ENCODE results near the gene SLC35D3.

The SLC35D3 gene

GRCh38 chr6:136922685-136923006, 545 bp downstream of the SLC35D3 start:
- ChIA-PET CTCF (interaction anchor here (0.5 to 1.2 kb wide), 4 partner anchors 46 to 374 kb away, joined by 3 to 4 read pairs (median 4); no protein-coding TSS in a partner anchor), POLR2A (ENCODE audit: low non-redundant PET) (no interaction called here)
- no peak for TF ChIP-seq CTCF (conservative IDR thresholded peaks at IDR 0.05; ENCODE audit: low read depth)
- H3K27ac ChIP-seq: no peak overlapping the region
- no peak for DNase-seq (ENCODE audit: low spot score)

- POLR2A ChIA-PET (ENCODE audit: low non-redundant PET): no interaction called here
- no peak for DNase-seq (ENCODE audit: low spot score)
- TF ChIP-seq CTCF (conservative IDR thresholded peaks at IDR 0.05; ENCODE audit: low read depth): no peak
- H3K27ac ChIP-seq: no peak overlapping the region
- CTCF ChIA-PET: interaction anchor here (0.5 to 1.2 kb wide), 5 partner anchors 25 to 713 kb away, joined by 3 to 8 read pairs (median 4); no protein-coding TSS in a partner anchor
Measured at GRCh38 chr6:136923116-136923953, 1.2 kb downstream of the SLC35D3 start.

GRCh38 chr6:136923954-136924673, 2.0 kb downstream of the SLC35D3 start:
- no peak overlapping the region for H3K27ac ChIP-seq
- ChIA-PET CTCF (interaction anchor here (0.6 kb wide), 1 partner anchor 713 kb away, joined by 5 read pairs; no protein-coding TSS in a partner anchor), POLR2A (ENCODE audit: low non-redundant PET) (no interaction called here)
- no peak for DNase-seq (ENCODE audit: low spot score)
- TF ChIP-seq CTCF (conservative IDR thresholded peaks at IDR 0.05; ENCODE audit: low read depth): no peak

- CTCF ChIA-PET: interaction anchor here (0.5 kb wide), 1 partner anchor 1246 kb away, joined by 5 read pairs; no protein-coding TSS in a partner anchor
- TF ChIP-seq CTCF (conservative IDR thresholded peaks at IDR 0.05; ENCODE audit: low read depth): no peak
- POLR2A ChIA-PET (ENCODE audit: low non-redundant PET): no interaction called here
- H3K27ac ChIP-seq: no peak overlapping the region
- DNase-seq (ENCODE audit: low spot score): no peak
Measured at GRCh38 chr6:136926383-136926782, 4.3 kb downstream of the SLC35D3 start.

GRCh38 chr6:136927292-136927691, 5.2 kb downstream of the SLC35D3 start:
- no peak for TF ChIP-seq CTCF (conservative IDR thresholded peaks at IDR 0.05; ENCODE audit: low read depth)
- ChIA-PET CTCF (interaction anchor here (0.5 to 0.6 kb wide), 3 partner anchors 12 to 1246 kb away, joined by 3 to 5 read pairs (median 5); no protein-coding TSS in a partner anchor), POLR2A (ENCODE audit: low non-redundant PET) (no interaction called here)
- H3K27ac ChIP-seq: no peak overlapping the region
- peak; percentile 31 for DNase-seq (ENCODE audit: low spot score)

GRCh38 chr6:136930528-136930927, 8.4 kb downstream of the SLC35D3 start:
- ChIA-PET CTCF (no interaction called here), POLR2A (ENCODE audit: low non-redundant PET) (no interaction called here)
- no peak for TF ChIP-seq CTCF (conservative IDR thresholded peaks at IDR 0.05; ENCODE audit: low read depth)
- DNase-seq (ENCODE audit: low spot score): no peak
- no peak overlapping the region for H3K27ac ChIP-seq
